Stimulated activated CD4-positive, alpha-beta T cell treated with anti-CD3 and anti-CD28 coated beads, Interleukin-2, amount 100 ng/mL, for 4 hours (primary cell): ENCODE data around the gene ZNF710.
A peak's percentile ranks its signal among the peaks of the same experiment; 100 is the strongest.

ENCODE experiments used
- DNase-seq: peaks from one replicate; pipeline ENCODE4 v3.0.0-alpha.2; 2020; ENCODE audit warnings: low read depth

The ZNF710 gene

DNA sequence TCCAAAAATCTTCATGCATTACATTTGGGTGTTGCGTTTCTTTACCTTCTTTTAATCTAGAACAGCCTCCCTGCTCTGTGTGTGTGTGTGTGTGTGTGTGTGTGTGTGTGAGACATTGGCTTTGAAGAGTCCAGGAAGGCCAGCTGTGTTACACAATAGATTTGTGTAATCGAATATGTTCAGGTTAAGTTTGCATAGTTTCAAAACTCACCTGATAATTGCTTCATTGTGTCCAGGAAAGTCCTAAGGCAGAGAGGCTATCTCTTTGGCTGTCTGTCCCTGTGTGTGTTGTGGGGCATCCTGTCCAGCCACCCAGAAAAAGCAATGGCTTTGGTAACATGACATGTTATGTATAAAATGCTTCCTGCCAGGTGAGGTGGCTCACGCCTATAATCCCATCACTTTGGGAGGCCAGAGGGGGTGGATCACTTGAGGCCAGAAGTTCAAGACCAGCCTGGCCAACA is 37.5 kb downstream of the ZNF710 start:
- DNase-seq = no peak

DNA sequence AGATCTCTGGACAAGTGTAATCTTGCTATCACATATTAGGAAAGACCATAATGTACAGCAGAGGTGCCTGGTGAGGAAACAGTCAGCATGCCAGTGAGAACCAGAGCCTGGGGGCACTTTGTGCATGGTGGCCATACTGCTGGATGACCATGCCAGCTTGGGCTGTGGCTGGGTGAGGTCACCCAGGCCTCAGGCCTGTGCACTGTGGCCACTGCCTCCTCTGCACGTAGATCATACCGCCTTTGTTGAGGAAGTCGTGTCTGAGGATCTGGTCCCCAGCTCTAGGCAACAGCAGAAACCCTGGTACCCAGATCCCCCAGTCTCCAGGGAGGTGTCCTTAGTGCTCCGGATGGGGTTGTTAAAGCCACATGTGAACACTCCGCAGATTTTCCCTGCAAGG is 38.9 kb downstream of the ZNF710 start:
- no peak for DNase-seq

DNA sequence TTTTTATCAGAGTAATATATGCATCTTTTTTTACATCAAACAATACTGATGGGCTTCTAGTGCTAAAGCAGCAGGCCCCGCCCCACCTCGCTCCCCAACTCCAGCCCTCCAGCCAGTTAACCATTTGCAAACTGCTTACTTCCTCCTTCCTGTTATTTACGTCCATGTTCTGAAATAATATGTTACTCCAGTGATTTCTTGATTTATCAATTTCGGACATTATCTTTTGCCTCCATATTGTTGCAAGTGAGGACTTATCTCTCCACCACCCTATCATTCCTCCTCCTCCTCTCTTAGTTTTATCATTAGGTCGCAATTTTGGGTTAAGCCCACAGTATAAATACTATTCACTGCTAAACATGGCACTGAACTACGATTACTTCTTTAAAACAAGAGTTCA is 39.5 kb downstream of the ZNF710 start:
- no peak for DNase-seq

DNA sequence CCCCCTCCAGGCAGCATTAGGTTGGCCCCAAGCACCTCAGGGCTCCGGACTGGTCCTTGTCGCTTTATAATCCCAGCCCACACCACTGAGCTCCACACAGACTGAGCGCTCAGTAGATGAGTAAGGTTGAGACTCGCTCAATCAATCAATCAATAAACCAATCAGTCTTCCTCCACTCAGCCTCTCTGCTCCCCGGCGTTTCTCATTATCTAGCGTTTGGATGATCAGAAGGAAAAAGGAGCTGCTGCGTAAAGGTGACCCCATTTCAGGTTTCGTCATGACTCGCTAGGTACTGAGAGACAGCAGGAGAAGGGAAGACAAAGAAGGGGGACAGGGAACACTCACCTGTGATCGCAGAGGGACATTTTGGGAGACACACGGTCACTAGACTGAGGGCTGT is 41.2 kb downstream of the ZNF710 start:
- no peak for DNase-seq

DNA sequence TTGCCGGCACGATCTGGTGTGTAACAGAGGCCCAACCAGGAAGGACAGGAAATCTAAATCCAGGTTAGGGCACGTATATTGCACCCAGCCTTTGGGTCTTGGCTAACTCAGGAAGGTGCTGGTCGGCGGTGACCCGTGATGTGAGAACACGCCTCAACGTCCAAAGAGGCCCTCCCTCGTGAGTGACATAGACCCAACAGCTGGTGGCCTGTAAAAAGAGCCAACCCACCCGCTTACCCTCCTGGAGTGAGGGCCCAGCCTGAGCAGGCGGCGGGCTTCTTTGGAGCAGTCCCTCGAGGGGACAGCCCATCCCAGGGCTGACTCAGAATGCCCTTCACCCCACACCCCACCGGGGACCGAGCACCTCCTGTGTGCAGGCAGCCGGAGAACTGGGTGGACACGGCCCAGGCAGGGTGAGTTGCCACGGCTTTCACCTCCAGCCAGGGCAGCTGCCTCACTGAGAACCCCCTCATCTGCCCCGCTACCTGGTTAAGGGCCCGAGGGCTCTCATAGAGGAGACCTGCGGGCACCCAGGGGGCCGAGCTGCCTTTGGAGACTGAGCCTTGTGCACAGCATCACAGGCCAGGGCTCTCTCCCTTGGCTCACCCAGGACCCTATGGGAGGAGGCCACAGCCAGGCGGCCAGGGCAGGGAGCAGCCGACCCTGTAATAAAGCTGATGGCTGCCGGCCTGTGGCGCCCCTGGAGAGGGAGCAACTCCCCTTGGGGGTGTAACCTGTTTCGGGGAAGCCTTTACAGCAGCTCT is 41.8 kb downstream of the ZNF710 start:
- DNase-seq = no peak

DNA sequence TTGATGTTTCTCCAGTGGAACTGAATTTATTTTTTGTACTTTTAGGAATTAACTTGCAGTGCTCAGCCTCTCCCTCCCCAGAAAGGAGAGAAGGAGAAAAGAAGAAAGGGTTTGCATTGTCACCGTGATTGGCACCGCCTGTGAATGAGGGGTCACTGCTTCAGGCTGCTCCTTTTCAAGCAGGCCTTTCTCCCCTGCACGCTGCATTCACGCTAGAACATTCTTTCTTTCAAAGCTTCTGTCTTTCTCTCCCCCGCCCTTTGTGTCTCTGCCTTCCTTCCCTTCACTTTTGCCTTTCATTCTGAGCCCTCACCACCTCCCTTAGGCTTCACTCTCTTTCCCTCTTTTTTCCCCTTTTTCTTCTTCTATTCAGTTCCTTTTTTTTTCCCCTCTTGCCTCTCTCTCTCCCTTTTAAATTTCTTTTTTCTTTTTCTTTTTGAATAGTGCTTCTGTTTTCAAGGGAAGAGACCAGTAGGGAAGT is 42.4 kb downstream of the ZNF710 start:
- DNase-seq = no peak

DNA sequence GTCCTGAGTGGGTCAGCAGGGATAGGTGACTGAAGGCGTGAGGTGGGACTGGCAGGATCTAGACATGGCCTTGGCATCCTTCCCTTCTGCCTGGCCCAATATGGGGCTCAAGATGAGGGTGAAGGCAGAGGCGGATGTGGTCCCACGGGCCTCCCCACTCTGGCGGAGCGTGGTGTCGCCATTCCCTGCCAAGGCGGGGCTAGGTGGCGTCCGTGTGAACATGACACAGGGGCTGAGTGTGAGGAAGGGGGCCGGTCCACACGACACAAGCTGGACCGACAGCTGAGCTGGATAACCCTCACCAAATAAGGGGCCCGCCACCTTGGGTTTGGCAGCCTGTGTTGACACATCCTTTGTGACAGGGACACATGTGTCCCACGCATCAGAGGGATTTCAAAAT is 43.1 kb downstream of the ZNF710 start:
- DNase-seq = no peak

DNA sequence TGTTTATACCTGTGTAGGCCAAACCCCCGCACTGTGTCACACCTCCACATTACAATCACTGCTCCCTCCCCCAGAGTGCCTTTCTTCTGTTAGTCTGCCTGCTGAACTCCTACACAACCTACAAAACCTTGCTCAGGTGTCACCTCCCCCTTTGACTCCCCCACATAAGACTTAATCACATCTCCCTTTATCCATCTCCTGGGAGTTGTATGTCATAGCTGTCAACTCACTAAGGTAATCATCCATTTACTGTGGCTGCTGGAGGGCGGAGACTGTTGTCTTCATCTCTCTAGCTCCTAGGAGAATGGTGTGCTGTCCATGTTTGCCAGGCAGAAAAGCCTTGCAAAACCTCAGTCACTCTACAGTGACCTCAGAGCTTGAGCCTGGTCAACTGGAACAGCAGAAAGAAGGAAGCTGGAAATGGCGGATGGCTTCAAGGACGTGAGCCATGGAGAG is 43.8 kb downstream of the ZNF710 start:
- no peak for DNase-seq

DNA sequence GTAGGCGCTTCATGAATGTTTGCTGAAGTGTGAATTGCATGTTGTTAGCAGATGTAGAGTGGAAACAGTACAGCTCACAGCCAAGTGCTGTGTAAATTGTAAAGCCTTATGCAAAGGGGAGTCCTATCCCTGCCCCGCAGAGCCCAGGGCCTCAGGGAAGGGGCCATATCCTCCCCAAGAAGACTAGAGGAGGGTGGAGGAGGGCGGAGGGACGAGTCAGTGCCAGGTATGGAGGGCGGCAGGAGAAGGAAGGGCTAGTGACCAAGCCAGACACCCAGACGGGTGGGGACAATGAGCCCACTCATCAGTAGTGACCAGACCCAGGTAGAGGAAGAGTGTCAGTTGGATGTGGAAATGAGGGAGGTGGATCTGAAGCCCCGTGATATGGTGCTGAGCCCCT is 45.2 kb downstream of the ZNF710 start:
- no peak for DNase-seq

DNA sequence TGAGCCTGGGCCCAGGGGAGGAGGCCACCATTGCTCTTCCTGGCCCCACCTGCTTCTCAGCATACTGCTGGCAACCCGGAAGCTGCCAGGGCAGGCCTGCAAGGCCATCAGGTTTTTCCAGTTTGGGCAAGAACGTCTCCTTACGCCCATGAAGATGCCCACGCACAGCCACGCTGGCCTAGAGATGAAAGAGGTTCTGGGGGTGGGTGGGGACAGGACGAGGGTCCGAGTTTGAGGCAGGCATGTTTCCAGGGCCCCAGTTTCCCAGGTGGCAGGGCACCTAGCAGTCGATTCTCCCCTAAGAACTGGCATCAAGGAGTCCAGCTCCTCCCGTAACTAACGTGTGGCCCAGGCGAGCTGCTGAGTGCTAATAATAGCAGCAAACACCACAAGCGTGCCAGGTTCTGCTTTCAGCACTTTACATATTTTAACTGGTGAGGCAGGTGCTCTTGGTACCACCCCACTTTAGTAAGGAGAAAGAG is 45.8 kb downstream of the ZNF710 start:
- DNase-seq = no peak

DNA sequence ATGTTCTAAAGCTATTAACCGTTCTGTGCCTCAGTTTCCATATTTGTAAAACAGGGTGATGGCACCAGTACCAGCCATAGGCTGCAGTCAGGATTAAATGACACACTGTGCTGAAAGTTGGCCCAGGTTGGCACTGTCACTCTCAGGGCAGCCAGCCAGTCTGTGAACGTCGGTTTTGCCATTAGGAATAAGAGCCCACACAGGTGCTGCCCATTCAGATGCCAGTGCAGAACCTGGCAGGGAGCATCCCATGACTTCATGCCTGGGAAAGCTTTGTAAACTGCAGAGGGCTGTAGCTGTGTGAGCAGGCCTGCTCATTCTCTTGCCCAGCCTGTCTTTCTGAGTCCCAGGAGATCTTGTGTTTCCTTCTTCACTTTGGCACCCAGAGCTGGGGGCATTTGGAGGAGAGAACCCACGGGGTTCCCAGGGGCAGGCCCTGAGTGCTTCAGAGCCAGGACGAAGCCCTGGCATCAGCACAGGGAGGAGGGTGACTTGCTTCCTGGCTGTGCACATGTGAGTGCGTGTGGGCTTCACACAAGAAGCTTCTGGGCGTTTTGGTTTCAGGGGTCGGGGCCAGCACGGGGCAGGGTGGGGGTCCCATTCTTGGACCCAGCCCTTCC is 46.9 kb downstream of the ZNF710 start:
- DNase-seq = no peak

DNA sequence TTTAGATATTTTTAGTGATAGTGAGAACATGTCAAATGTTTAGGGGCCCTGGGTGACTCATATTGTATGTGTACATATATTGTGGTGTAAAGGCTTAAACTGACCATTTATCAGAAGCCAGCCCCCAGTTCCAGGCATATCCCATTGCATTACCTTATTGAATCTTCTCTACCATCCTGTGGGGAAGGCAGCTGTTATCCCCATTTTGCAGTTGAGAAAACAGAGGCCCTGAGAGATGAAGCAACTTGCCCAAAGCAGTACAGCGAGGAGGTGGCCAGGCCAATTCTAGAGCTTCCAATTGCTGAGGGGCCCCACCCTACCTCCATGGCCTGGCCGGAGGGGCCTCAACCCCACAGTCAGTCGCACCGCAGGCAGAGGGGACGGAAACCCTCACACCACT is 47.9 kb downstream of the ZNF710 start:
- no peak for DNase-seq

DNA sequence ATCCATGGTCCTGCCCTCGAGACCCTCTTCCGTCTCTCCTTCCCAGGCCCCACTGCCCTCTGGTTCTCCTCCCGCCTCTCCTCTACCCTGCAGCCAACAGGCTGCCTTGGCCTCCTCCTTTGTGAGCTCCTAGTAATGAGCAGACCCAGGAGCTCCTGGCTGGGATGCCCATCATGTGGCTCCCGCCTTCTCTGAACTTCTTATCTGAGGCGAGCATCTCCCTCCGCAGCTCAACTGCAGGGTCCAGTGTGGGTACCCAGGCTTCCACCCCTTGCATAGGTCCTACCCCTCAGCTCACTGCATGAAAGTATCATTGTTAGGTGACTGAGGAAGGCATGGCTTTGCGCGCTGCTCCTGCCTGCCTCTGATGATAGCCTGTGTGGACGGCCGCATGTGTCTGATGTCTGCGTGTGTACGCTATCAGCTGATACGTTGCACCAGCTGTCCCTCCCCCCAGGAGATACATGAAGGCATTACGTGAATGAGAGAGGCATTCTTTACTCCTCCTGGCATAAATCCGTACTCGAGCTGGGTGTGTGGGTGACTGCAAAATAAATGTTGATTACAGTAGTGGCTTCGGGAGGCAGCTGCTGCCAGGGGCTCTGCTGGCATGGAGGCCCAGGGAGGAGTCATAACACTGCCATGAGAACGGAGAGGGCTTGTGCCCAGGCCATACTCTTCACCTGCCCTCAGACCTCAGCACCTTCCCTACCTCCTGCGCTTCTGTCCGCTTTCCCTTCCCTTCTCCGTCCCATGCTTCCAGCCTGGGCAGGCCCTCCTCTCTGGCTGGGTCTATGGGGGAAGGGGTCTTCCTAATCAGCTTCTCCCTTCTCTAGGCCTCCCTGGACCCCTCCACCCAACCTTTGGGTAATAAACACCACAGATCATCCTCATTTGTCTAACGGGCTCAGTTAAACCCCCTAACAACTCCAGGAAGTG is 48.8 kb downstream of the ZNF710 start:
- no peak for DNase-seq

DNA sequence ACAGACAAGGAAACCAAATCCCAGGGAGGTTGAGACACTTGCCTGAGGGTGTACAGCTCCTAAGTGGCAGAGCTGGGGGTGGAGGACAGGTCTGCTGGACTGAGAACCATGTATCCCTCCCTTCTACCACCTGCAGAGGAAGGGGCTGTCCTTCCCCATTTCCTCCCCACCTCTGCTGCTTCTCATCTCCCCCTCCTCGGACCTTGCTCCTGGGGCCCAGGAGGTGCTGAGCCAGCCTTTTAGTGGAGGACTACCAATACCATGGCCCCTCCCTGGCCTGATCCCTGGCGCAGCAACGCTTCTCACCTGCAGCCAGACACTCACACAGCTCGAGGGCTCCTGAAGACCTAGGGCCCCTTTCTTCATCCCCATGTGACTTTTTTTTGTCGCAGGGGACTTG is 50.8 kb downstream of the ZNF710 start:
- DNase-seq = no peak

DNA sequence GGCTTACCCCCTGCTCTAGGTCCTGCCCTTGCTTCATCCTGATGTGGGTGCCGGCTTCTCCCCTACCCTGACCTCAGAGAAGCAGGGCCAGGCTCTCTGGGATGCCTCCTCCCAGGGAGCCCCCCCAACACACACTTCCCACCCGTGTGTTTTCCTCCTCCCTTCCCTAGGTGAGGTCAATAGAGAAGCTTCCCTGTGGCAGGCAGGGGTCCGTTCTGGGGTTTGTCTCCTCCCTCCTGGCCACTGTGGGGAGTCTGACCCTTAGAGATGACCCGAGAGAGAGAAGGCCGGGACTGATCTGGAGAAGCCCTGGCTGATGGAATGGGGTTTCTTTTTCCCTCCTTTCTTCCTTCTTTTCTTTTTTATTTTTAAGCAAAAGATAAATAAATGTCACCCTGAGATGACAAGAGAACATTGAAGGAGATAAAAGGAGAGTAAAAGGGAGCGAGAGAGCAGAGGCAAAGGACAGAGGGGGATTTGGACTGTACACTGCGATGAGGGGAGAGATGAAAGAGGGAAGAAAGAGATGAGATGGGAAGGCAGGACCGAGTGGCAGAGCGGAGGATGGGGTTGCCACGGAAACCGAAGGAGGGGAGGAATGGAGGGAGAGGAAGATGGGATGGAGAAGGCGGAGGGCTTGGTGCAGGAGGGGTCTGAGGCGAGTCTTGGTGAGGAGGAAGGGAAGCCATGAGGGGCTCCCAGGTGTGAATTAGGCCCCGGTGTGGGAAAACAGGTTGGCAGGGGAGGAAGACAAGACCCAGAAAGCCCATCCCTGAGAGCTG is 52.8 kb downstream of the ZNF710 start:
- no peak for DNase-seq

DNA sequence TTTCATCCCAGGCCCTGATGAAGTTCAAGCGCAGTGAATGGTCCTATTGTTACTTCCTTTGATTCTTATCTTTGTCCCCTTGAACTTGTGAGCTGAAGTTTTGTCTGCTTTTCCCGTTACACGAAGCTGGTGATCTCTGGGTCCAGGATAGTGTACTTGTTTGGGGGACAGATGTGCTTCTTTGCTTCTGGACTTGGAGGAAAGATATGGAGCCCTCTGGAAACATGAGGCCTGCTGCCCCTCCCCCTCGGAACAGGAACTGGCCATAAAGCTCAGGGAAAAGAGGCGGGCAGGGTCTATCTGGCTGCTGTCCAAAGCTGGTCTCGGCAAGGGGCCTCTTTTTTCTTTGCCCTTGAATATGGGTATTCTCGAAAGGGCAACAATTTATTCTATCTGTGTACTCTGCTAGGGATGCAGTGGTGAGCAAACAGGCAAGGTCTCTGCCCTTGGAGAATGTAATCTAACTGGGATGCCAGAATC is 53.5 kb downstream of the ZNF710 start:
- no peak for DNase-seq

DNA sequence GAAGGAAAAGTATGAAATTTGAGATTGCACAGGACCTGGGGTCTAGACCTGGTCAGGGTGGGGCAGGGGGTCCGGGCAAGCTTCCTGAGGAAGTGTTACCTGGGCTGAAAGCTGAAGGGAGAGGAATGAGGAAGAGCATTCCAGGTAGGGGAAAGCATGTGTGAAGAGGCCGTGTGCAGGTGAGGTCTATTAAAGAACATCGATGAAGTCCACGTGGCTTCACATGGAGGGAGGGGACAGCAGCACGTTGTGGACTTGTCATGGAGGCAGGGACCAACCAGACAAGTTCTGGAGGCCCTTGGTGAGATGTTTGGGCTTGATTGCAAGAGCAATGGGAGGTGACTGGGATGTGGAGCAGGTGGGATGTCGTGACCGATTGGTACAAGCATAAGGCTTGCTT is 54.1 kb downstream of the ZNF710 start:
- DNase-seq = no peak

DNA sequence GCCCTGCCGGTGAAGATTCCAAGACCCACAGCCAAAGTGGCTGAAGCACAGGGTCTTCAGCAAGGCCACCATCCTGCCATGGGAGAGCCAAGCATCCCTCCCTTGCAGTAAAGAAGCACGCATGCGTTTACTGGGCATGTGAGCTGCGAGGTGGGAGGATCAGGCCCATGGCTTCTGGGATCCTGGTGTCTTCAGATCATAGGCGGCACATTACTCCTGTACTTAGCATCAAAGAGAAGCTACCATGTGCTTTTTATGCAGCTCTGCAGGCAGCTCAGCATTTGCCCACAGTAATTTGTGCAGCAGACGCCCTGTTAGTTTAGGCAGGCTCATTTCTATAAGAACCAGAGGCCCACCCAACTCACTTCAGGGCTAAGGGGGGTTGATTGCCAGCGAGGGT is 55.4 kb downstream of the ZNF710 start:
- no peak for DNase-seq

DNA sequence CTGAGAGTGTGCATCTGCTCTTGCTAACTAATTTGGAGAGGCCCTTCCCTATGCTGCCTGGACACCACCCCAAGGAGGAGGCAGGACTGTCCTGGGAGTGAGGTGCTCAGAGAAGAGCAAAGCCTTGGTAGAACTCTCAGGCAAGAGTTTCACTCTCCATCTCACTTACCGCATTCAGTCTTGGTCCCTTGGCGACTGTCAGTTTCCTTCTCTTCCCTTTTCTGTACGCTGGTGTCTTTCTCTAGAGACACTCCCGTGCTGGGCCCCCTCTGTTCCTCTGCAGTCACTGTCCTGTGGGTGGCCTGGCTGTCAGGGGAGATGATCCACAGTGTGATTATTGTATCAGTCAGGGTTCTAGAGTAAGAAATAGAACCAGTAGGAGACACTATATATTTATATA is 57.2 kb downstream of the ZNF710 start:
- no peak for DNase-seq

DNA sequence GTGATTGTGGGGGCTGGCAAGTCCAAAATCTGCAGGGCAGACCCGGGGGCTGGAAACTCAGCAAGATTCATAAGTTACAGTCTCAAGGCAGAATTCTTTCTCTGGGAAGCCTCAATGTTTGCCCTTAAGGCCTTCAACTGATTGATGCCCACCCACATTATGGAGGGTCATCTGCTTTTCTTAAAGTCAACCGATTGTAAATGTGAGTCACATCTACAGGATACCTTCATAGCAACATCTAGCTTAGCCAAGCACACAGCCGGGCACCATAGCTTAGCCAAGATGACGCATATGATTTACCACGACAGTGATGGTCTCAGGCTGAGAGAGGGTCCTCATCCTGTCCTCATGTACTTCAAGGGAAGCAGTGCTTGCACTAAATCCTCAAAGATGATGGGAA is 57.7 kb downstream of the ZNF710 start:
- no peak for DNase-seq

DNA sequence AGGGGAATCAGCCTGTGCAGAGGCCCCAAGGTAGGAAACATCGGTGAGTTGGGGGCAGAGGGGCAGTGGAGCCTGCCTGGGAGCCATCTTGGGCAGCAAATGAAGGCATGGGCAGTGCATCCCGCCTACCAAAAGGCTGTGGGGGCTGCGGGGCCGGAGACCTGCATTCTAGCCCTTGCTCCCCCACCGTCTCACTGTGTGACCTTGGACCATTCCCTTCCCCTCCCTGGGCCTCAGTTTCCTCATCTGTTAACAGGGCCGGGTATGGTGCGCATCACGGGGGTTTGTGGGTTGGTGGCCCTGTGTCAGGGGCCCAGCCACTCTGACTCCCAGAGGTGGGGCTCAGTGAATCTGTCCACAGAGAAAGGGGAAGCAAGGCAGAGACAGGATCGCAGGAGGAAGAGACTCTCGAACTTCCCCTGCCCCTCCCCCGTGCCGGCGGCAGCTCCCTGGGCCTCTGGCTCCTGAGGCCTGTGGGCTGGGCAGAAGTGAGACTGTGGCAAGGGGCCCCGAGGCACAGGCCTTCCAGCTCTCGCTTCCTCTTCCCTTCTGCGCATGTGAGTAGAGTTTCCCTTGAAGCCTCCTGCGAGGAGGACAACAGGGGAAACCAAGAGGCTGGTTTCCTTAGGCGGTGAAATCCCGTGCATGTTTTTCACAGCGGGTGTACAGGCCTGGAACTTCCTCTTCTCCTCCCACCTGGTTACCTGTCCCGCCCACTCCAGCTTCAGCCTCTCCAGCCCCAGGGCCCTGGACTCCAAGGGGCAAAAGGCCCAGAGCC is 58.3 kb downstream of the ZNF710 start:
- peak; percentile 31 for DNase-seq
